ENCODE results near the gene MAP2. TPM values are rescaled to one million over a fixed set of nuclear protein-coding genes. Genes with fewer than 3 reads are reported as not detected.
A peak's percentile ranks its signal among the peaks of the same experiment; 100 is the strongest.

MAP2 gene
- total RNA-seq, 1 donor, result 26.5 TPM

DNA sequence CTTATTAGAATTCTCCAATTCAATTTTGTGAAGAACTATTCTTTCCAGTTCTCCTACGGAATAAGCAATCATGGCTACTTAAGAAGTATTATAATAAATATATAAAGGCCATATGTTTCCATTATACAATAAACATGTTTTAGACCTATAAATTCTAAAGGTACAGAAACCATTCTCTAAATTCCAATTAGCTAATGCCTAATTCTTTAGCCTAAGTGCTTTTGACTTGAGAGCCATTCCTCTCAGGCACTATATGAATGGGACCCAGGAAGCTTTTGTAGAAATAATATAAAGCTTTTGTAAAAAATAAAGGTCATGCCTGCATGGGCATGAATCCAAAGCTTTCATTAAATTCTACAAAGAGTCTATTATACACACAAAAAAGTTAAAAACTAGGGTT is 186.8 kb downstream of the MAP2 start:
- H3K4me3 ChIP-seq (ENCODE audit: low read depth, low read length), result no peak overlapping the region
- no peak for DNase-seq (ENCODE audit: low read depth)
- TF ChIP-seq, protein P1, sequence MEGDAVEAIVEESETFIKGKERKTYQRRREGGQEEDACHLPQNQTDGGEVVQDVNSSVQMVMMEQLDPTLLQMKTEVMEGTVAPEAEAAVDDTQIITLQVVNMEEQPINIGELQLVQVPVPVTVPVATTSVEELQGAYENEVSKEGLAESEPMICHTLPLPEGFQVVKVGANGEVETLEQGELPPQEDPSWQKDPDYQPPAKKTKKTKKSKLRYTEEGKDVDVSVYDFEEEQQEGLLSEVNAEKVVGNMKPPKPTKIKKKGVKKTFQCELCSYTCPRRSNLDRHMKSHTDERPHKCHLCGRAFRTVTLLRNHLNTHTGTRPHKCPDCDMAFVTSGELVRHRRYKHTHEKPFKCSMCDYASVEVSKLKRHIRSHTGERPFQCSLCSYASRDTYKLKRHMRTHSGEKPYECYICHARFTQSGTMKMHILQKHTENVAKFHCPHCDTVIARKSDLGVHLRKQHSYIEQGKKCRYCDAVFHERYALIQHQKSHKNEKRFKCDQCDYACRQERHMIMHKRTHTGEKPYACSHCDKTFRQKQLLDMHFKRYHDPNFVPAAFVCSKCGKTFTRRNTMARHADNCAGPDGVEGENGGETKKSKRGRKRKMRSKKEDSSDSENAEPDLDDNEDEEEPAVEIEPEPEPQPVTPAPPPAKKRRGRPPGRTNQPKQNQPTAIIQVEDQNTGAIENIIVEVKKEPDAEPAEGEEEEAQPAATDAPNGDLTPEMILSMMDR (IDR thresholded peaks at IDR 0.05; ENCODE audit: insufficient read depth, low read length), result no peak

DNA sequence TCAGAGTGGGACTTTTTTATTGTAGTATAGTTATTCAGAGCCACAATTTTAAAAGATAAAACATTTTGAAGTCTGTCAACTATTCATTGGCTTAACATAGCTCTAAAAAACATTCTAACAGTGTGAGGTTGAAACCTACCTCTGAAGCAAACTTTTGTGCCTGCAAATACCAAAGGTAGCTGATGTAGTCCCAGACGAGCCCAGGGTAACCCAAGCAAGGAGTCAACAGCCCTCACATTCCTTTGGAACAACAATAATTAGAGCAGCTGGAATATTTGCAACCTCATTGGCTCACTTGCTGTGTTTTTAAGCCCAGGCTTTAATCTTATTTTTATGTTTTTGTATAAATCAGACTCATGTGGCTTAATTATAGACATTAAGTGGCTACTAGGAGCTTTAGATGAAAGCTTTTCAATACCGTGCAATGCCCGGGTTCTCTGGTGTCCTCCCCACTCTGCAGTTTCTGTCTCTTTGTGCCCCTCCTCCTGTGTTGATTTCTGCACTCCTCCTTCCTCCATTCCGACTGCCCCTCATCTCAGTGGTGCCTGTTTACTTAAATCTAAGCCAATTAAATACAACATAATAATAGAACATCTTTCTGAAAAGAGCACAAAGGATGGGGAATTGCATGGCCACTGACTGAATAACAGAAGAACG is 189.9 kb downstream of the MAP2 start:
- DNase-seq (ENCODE audit: low read depth), result no peak
- no peak overlapping the region for H3K4me3 ChIP-seq (ENCODE audit: low read depth, low read length)
- TF ChIP-seq, protein P1 (IDR thresholded peaks at IDR 0.05; ENCODE audit: insufficient read depth, low read length), result no peak

DNA sequence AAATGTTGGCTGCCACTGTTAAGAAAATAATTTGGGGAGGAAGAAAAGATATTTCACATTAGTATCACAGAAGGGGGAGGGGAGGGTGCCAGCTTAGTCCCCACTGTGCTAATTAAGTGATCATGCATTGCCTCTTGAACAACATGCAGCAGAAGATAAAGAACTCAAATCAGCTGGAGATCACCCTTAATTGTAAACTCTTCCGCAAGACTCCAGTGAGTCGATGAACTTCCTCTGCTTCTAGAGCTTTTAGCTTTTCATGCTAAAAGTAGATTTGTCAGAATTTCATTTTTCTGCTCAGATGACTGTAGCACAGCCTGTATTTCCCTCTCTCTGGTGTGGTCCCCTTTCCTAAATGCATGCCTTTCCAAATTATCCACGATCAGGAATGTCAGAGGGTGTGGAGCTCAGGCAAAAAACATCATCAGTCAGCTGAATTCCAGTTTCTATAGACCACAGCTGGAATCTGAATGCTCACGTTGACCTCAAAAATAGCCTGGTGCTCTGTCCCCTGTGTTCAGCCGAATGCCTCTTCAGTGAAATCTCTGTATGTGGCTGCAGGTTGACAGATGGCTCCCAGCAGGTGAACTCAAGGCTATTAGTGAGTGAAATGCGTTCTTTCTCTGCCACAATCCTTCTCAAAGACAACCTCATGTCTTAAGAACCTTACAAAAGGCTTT is 191.0 kb downstream of the MAP2 start:
- peak; percentile 8 for DNase-seq (ENCODE audit: low read depth)
- TF ChIP-seq, protein P1 (IDR thresholded peaks at IDR 0.05; ENCODE audit: insufficient read depth, low read length), result no peak
- H3K4me3 ChIP-seq (ENCODE audit: low read depth, low read length), result no peak overlapping the region

DNA sequence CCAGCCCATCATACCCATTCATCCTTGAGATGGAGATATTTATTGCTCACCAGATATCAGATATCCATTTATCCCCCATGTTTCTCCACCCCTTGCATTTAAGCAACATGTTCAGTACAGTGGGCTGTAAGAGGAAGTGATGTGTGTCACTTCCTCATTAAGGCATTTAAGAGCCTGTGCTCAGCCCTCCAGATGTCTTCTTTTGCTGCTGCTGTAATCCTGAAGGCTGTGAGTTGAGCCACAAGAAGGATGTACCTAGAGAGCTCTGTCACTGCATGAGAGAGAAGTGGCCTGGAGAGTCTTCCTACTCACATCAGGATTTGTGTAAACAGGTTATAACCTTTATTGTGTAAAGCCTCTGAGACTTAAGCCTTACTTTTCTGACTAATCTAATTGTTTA is 195.9 kb downstream of the MAP2 start:
- TF ChIP-seq, protein P1 (IDR thresholded peaks at IDR 0.05; ENCODE audit: insufficient read depth, low read length), result no peak
- no peak overlapping the region for H3K4me3 ChIP-seq (ENCODE audit: low read depth, low read length)
- DNase-seq (ENCODE audit: low read depth), result no peak

DNA sequence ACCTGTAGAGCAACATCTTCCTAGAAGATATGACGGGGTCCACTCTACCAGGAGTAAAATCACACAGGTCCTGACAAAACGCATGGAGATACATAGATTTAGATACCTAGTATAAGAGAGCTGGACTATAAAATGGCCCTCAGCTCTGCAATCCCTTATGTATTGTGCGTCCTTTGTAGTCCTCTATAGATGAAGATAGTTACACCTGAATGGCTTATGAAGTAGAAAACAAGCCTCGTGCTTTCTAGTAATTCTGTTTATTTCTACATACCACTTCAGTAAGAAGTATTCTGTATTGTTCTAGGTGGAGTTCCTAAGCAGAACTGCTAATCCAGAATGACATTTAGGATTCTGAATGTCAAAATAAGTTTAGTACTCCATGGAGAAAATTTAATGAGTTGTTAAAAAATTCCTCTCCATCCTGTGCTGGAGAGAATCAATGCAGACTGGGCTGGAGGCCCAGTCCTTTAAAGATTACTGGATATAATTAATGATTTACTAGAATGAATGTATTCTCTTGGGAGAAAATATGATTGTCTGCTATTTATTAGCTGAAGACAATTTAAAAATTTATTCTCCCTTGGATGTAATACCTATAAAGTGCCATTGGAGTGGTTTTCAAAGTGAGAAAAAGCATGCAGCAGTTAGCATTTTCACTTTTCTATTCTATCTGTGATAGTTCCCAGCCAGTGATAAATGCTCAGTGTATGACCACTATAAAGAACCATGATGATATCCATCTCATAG is 200.5 kb downstream of the MAP2 start:
- DNase-seq (ENCODE audit: low read depth), result no peak
- TF ChIP-seq, protein P1 (IDR thresholded peaks at IDR 0.05; ENCODE audit: insufficient read depth, low read length), result no peak

DNA sequence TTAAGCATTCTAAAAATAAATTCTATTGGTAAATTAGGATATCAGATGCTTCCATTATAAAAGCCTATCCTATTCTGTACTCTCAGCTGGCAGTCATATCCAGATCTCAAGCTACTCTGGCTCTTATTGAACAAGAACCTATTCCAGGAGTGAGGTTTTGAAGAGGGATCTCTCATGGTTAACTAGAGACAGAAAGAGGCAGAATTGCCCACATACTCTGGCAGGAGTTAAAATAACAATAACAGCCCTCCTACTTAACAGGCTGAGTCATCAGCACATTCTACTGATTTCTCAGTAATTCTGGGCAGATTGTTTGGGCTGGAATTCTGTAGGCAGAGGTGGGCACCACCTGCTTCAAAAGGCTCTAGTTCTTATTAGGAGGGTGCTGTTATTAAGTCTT is 205.8 kb downstream of the MAP2 start:
- TF ChIP-seq, protein P1 (IDR thresholded peaks at IDR 0.05; ENCODE audit: insufficient read depth, low read length), result no peak
- H3K4me3 ChIP-seq (ENCODE audit: low read depth, low read length), result no peak overlapping the region
- DNase-seq (ENCODE audit: low read depth), result peak; percentile 65

More for the DNA sequence above, 200.5 kb downstream of the MAP2 start:
- no peak overlapping the region for H3K4me3 ChIP-seq (ENCODE audit: low read depth, low read length)
